HepG2 (cell line): ENCODE data around the gene AUH. TPM values are rescaled to one million over a fixed set of nuclear protein-coding genes. Genes with fewer than 3 reads are reported as not detected.
A peak's percentile ranks its signal among the peaks of the same experiment; 100 is the strongest.

Source experiments
- ATRX ChIP-seq: sonication (generic); formaldehyde crosslinking; IDR thresholded peaks from 2 replicates; pipeline ENCODE4 v1.4.0; 2020; ENCODE audit warnings: missing genetic modification reagents, borderline replicate concordance
- ELF1 ChIP-seq: sonication (generic); formaldehyde crosslinking; IDR thresholded peaks from 2 replicates; pipeline ENCODE4 v1.4.0; 2020; ENCODE audit warnings: missing genetic modification reagents
- ESRRA ChIP-seq: sonication (generic); formaldehyde crosslinking; IDR thresholded peaks from 2 replicates; pipeline ENCODE4 v1.5.1; 2020; ENCODE audit warnings: mild to moderate bottlenecking, low read depth, missing genetic modification reagents
- ETV6 ChIP-seq: sonication (generic); formaldehyde crosslinking; conservative IDR thresholded peaks from 2 replicates; pipeline ENCODE4 v1.4.0; 2020; ENCODE audit warnings: missing genetic modification reagents
- GABPA ChIP-seq, 2 experiments: IDR thresholded peaks; 2 replicates each; pipeline ENCODE4 v1.6.1; 2011 to 2016; ENCODE audit warnings: low read depth in 2 of 2, low read length in 1 of 2, missing biosample characterization in 1 of 2, missing genetic modification characterization in 1 of 2
- HMG20A ChIP-seq: IDR thresholded peaks from 2 replicates; pipeline ENCODE4 v1.6.1; 2016; ENCODE audit warnings: borderline replicate concordance
- JUNB ChIP-seq: sonication (generic); formaldehyde crosslinking; IDR thresholded peaks from 2 replicates; pipeline ENCODE4 v1.8.0; 2022; ENCODE audit warnings: missing genetic modification reagents, mild to moderate bottlenecking, borderline replicate concordance
- KLF16 ChIP-seq, 2 experiments: sonication (generic) in 1 of 2; formaldehyde crosslinking in 1 of 2; IDR thresholded peaks; 2 replicates each; pipeline versions ENCODE4 v1.6.1 to v1.8.0; 2016 to 2023; ENCODE audit warnings: missing genetic modification reagents in 2 of 2, missing compliant biosample characterization in 1 of 2
- MBNL3 ChIP-seq: fragments of 250-450 bp; sonication (Bioruptor Pico); conservative IDR thresholded peaks from 2 replicates; pipeline ENCODE4 v1.8.0; 2022; ENCODE audit warnings: mild to moderate bottlenecking, inconsistent platforms
- MXI1 ChIP-seq: IDR thresholded peaks from 3 replicates; pipeline ENCODE4 v1.6.1; 2012; ENCODE audit warnings: low read depth, low read length, inconsistent platforms, borderline replicate concordance
- ZBTB38 ChIP-seq: sonication (generic); formaldehyde crosslinking; IDR thresholded peaks from 2 replicates; pipeline ENCODE4 v1.5.1; 2020; ENCODE audit warnings: mild to moderate bottlenecking, missing genetic modification reagents
- ZFY ChIP-seq: sonication (generic); formaldehyde crosslinking; IDR thresholded peaks from 2 replicates; pipeline ENCODE4 v1.4.0; 2020; ENCODE audit warnings: missing genetic modification reagents
- ZNF331 ChIP-seq: sonication (generic); formaldehyde crosslinking; IDR thresholded peaks from 2 replicates; pipeline ENCODE4 v1.4.0; 2020; ENCODE audit warnings: missing genetic modification reagents
- ZNF557 ChIP-seq: sonication (generic); formaldehyde crosslinking; IDR thresholded peaks from 2 replicates; pipeline ENCODE4 v1.4.0; 2020; ENCODE audit warnings: missing genetic modification reagents
- ZNF563 ChIP-seq: sonication (generic); formaldehyde crosslinking; IDR thresholded peaks from 2 replicates; pipeline ENCODE4 v1.8.0; 2022; ENCODE audit warnings: mild to moderate bottlenecking, moderate library complexity, missing genetic modification reagents
- ZNF782 ChIP-seq: sonication (generic); formaldehyde crosslinking; IDR thresholded peaks from 2 replicates; pipeline ENCODE4 v1.4.0; 2020; ENCODE audit warnings: missing genetic modification reagents, mild to moderate bottlenecking, borderline replicate concordance
- polyA plus RNA-seq, 8 experiments: library from polyadenylated mRNA; depleted of rRNA in 3 of 8; stranded (reverse) in 7 of 8; unstranded in 1 of 8; fragments of >200 nt; fragmentation: Illumina TruSeq in 4 of 8; extraction: Trizol in 4 of 8; gene quantifications; 2 replicates each; pipeline versions ENCODE4 v1.2.1 to v1.2.3, GENCODE V29; 2011 to 2016; ENCODE audit warnings: low read depth in 4 of 8, missing spikeins in 1 of 8, mixed read lengths in 1 of 8; ENCODE audit not compliant: insufficient read depth in 1 of 8
- total RNA-seq, 5 experiments: library from RNA; depleted of rRNA; stranded (reverse); fragments of >200 nt; fragmentation: Illumina TruSeq; extraction: Trizol; gene quantifications; 2 replicates each; pipeline ENCODE4 v1.2.3, GENCODE V29; 2016; ENCODE audit warnings: low read depth in 1 of 5
- TF ChIP-seq, protein P1 (sequence below): sonication (generic); formaldehyde crosslinking; IDR thresholded peaks from 2 replicates; pipeline ENCODE4 v1.8.1; 2023; ENCODE audit warnings: mild to moderate bottlenecking, missing genetic modification reagents, borderline replicate concordance
- TF ChIP-seq, protein P2 (sequence below): sonication (generic); formaldehyde crosslinking; IDR thresholded peaks from 2 replicates; pipeline ENCODE4 v1.4.0; 2020; ENCODE audit warnings: missing genetic modification reagents
- TF ChIP-seq, protein P3 (sequence below): sonication (generic); formaldehyde crosslinking; IDR thresholded peaks from 2 replicates; pipeline ENCODE4 v1.4.0; 2020; ENCODE audit warnings: missing genetic modification reagents
- TF ChIP-seq, protein P4 (sequence below): sonication (generic); formaldehyde crosslinking; conservative IDR thresholded peaks from 2 replicates; pipeline ENCODE4 v1.8.0; 2022; ENCODE audit warnings: missing genetic modification reagents
- TF ChIP-seq, protein P5 (sequence below): sonication (generic); formaldehyde crosslinking; IDR thresholded peaks from 2 replicates; pipeline ENCODE4 v1.8.1; 2022; ENCODE audit warnings: mild to moderate bottlenecking, missing genetic modification reagents
- TF ChIP-seq, protein P6 (sequence below): fragments of 450-650 bp; IDR thresholded peaks from 2 replicates; pipeline ENCODE4 v1.6.1; 2016

The AUH gene
- total and polyA plus RNA-seq, 2 of the 13 experiments (the other 11 are each of a cell fraction or from before 2014, with no cell fraction given), result 25.8 to 31.9 TPM

DNA sequence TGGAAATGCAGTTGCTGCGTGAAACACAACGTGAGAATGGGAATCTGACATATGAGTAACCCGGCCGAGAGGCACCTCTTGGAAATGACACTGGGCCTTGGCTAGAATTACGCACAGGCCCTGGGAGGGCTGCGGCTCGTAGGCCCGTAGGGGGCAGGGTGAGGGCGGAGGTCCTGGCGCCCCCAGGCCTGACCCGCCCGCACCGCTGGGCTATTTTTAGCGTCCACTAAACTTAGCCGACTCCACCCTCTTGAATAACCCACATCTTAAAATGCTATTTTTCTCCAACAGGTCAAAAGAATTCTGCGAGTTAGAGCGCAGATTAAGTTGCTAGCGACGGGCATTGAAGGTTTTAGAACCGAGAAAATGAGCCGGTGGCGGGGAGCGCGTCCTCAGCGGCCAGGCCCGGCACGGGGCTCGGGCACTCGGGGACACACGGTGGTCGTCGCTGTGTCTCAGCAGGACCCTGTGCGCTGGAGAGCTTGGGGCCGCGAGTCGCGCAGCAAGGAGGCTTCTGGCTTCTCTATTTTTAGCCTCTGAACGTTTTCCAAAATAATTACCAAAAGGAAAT lies 168.5 kb downstream of the AUH start (continued):
- no peak for TF ChIP-seq ZNF557 (CRISPR knock-in tag)
- TF ChIP-seq ZNF563 (CRISPR knock-in tag), result no peak
- TF ChIP-seq ELF1 (CRISPR knock-in tag), result no peak; the same call in 1 of the 2 replicates
- TF ChIP-seq ZNF331 (CRISPR knock-in tag), result no peak
- TF ChIP-seq, protein P1, sequence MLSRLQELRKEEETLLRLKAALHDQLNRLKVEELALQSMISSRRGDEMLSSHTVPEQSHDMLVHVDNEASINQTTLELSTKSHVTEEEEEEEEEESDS (CRISPR knock-in tag), result no peak
- no peak for TF ChIP-seq JUNB
- TF ChIP-seq MBNL3 (CRISPR knock-in tag), result no peak
- TF ChIP-seq ZBTB38 (CRISPR knock-in tag), result peak; percentile 47; the same call in 1 of the 2 replicates
- no peak for TF ChIP-seq ATRX
- peak; percentile 72; the same call in 1 of the 3 replicates for TF ChIP-seq MXI1
- TF ChIP-seq, protein P2, sequence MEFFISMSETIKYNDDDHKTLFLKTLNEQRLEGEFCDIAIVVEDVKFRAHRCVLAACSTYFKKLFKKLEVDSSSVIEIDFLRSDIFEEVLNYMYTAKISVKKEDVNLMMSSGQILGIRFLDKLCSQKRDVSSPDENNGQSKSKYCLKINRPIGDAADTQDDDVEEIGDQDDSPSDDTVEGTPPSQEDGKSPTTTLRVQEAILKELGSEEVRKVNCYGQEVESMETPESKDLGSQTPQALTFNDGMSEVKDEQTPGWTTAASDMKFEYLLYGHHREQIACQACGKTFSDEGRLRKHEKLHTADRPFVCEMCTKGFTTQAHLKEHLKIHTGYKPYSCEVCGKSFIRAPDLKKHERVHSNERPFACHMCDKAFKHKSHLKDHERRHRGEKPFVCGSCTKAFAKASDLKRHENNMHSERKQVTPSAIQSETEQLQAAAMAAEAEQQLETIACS (CRISPR knock-in tag), result no peak
- TF ChIP-seq, protein P3, sequence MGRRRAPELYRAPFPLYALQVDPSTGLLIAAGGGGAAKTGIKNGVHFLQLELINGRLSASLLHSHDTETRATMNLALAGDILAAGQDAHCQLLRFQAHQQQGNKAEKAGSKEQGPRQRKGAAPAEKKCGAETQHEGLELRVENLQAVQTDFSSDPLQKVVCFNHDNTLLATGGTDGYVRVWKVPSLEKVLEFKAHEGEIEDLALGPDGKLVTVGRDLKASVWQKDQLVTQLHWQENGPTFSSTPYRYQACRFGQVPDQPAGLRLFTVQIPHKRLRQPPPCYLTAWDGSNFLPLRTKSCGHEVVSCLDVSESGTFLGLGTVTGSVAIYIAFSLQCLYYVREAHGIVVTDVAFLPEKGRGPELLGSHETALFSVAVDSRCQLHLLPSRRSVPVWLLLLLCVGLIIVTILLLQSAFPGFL (CRISPR knock-in tag), result no peak
- TF ChIP-seq KLF16 (CRISPR knock-in tag; IDR thresholded peaks at IDR 0.05), result no peak; a peak in 1 of 4 replicates
- no peak for TF ChIP-seq GABPA (IDR thresholded peaks at IDR 0.05; ENCODE audit: low read depth, low read length)
- TF ChIP-seq GABPA (CRISPR knock-in tag; IDR thresholded peaks at IDR 0.05; ENCODE audit: low read depth), result no peak
- peak; percentile 62 for TF ChIP-seq HMG20A (CRISPR knock-in tag)
- no peak for TF ChIP-seq ETV6
- no peak for TF ChIP-seq ZNF782
- TF ChIP-seq, protein P4, sequence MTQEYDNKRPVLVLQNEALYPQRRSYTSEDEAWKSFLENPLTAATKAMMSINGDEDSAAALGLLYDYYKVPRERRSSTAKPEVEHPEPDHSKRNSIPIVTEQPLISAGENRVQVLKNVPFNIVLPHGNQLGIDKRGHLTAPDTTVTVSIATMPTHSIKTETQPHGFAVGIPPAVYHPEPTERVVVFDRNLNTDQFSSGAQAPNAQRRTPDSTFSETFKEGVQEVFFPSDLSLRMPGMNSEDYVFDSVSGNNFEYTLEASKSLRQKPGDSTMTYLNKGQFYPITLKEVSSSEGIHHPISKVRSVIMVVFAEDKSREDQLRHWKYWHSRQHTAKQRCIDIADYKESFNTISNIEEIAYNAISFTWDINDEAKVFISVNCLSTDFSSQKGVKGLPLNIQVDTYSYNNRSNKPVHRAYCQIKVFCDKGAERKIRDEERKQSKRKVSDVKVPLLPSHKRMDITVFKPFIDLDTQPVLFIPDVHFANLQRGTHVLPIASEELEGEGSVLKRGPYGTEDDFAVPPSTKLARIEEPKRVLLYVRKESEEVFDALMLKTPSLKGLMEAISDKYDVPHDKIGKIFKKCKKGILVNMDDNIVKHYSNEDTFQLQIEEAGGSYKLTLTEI (CRISPR knock-in tag), result no peak
- TF ChIP-seq, protein P5, sequence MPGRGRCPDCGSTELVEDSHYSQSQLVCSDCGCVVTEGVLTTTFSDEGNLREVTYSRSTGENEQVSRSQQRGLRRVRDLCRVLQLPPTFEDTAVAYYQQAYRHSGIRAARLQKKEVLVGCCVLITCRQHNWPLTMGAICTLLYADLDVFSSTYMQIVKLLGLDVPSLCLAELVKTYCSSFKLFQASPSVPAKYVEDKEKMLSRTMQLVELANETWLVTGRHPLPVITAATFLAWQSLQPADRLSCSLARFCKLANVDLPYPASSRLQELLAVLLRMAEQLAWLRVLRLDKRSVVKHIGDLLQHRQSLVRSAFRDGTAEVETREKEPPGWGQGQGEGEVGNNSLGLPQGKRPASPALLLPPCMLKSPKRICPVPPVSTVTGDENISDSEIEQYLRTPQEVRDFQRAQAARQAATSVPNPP (CRISPR knock-in tag), result no peak; the same call in 1 of the 2 replicates
- TF ChIP-seq, protein P6, sequence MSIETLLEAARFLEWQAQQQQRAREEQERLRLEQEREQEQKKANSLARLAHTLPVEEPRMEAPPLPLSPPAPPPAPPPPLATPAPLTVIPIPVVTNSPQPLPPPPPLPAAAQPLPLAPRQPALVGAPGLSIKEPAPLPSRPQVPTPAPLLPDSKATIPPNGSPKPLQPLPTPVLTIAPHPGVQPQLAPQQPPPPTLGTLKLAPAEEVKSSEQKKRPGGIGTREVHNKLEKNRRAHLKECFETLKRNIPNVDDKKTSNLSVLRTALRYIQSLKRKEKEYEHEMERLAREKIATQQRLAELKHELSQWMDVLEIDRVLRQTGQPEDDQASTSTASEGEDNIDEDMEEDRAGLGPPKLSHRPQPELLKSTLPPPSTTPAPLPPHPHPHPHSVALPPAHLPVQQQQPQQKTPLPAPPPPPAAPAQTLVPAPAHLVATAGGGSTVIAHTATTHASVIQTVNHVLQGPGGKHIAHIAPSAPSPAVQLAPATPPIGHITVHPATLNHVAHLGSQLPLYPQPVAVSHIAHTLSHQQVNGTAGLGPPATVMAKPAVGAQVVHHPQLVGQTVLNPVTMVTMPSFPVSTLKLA, result no peak
- TF ChIP-seq ZFY, result peak; percentile 90
- no peak for TF ChIP-seq ESRRA (CRISPR knock-in tag)
